GM18907 (cell line): ENCODE results near the gene ARHGAP24.
"Not testable (repeated sequence)": the region's sequence is repeated elsewhere in the genome, so short reads cannot be mapped to it uniquely, and the experiment has no call there.

ENCODE experiments used
- ATAC-seq: cut with Tn5 transposase; IDR thresholded peaks from one replicate; pipeline ENCODE4 v1.9.1; 2021; ENCODE audit warnings: mild to moderate bottlenecking, moderate library complexity; ENCODE audit not compliant: unreplicated experiment

The ARHGAP24 gene

GRCh38 chr4:85482010-85482738, 7.2 kb downstream of the ARHGAP24 start:
- no peak for ATAC-seq

- no peak for ATAC-seq
Measured at GRCh38 chr4:85486425-85487086, 11.6 kb downstream of the ARHGAP24 start.

- ATAC-seq, result no peak
Measured at GRCh38 chr4:85488416-85488815, 13.5 kb downstream of the ARHGAP24 start.

- ATAC-seq, result no peak
Measured at GRCh38 chr4:85489273-85489981, 14.5 kb downstream of the ARHGAP24 start.

- ATAC-seq, result peak; percentile 81
Measured at GRCh38 chr4:85491527-85491926, 16.6 kb downstream of the ARHGAP24 start.

- no peak for ATAC-seq
Measured at GRCh38 chr4:85492336-85492735, 17.4 kb downstream of the ARHGAP24 start.

GRCh38 chr4:85495621-85496020, 20.7 kb downstream of the ARHGAP24 start:
- no peak for ATAC-seq

GRCh38 chr4:85496126-85496849, 21.3 kb downstream of the ARHGAP24 start:
- ATAC-seq, result no peak

- no peak for ATAC-seq
Measured at GRCh38 chr4:85496933-85497332, 22.0 kb downstream of the ARHGAP24 start.

GRCh38 chr4:85498068-85498733, 23.3 kb downstream of the ARHGAP24 start:
- peak; percentile 100 for ATAC-seq

- no peak for ATAC-seq
Measured at GRCh38 chr4:85499573-85499972, 24.6 kb downstream of the ARHGAP24 start.

GRCh38 chr4:85500110-85500867, 25.3 kb downstream of the ARHGAP24 start:
- ATAC-seq, result no peak

- ATAC-seq, result not testable (repeated sequence)
Measured at GRCh38 chr4:85501145-85501544, 26.2 kb downstream of the ARHGAP24 start.

- ATAC-seq, result no peak
Measured at GRCh38 chr4:85508654-85509053, 33.7 kb downstream of the ARHGAP24 start.

- no peak for ATAC-seq
Measured at GRCh38 chr4:85509882-85510631, 35.1 kb downstream of the ARHGAP24 start.

GRCh38 chr4:85510632-85510984, 35.7 kb downstream of the ARHGAP24 start:
- no peak for ATAC-seq

- no peak for ATAC-seq
Measured at GRCh38 chr4:85512446-85513205, 37.7 kb downstream of the ARHGAP24 start.

- no peak for ATAC-seq
Measured at GRCh38 chr4:85514117-85514516, 39.2 kb downstream of the ARHGAP24 start.

GRCh38 chr4:85514783-85515182, 39.8 kb downstream of the ARHGAP24 start:
- no peak for ATAC-seq
